Stimulated activated CD4-positive, alpha-beta T cell treated with anti-CD3 and anti-CD28 coated beads, TNF-alpha, amount 100 ng/mL, for 24 hours (primary cell): ENCODE measurements around the gene PCDHGB4.
A peak's percentile ranks its signal among the peaks of the same experiment; 100 is the strongest.
"Not testable (repeated sequence)": the region's sequence is repeated elsewhere in the genome, so short reads cannot be mapped to it uniquely, and the experiment has no call there.

Experiments used
- DNase-seq, 3 experiments: peaks; one replicate each; pipeline ENCODE4 v3.0.0-alpha.2; 2020; ENCODE audit warnings: low read depth in 3 of 3

Gene PCDHGB4

DNA sequence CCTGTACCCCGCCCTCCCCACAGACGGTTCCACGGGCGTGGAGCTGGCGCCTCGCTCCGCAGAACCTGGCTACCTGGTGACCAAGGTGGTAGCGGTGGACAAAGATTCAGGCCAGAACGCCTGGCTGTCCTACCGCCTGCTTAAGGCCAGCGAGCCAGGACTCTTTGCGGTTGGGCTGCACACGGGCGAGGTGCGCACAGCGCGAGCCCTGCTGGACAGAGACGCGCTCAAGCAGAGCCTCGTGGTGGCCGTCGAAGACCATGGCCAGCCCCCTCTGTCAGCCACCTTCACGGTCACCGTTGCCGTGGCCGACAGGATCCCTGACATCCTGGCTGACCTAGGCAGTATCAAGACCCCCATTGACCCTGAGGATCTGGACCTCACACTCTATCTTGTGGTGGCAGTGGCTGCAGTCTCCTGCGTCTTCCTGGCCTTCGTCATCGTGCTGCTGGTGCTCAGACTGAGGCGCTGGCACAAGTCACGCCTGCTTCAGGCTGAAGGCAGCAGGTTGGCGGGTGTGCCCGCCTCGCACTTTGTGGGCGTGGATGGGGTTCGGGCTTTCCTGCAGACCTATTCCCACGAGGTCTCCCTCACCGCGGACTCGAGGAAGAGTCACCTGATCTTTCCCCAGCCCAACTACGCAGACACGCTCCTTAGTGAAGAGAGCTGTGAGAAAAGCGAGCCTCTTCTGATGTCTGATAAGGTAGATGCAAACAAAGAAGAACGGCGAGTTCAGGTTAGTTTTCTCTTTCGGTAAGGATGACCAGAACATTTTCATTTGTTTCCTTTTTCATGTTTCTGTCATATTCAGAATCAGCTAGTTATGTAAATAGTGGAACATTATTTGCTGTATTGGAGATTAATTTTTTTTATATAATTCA, 21.2 kb upstream of the PCDHGB4 start:
- DNase-seq = no peak

DNA sequence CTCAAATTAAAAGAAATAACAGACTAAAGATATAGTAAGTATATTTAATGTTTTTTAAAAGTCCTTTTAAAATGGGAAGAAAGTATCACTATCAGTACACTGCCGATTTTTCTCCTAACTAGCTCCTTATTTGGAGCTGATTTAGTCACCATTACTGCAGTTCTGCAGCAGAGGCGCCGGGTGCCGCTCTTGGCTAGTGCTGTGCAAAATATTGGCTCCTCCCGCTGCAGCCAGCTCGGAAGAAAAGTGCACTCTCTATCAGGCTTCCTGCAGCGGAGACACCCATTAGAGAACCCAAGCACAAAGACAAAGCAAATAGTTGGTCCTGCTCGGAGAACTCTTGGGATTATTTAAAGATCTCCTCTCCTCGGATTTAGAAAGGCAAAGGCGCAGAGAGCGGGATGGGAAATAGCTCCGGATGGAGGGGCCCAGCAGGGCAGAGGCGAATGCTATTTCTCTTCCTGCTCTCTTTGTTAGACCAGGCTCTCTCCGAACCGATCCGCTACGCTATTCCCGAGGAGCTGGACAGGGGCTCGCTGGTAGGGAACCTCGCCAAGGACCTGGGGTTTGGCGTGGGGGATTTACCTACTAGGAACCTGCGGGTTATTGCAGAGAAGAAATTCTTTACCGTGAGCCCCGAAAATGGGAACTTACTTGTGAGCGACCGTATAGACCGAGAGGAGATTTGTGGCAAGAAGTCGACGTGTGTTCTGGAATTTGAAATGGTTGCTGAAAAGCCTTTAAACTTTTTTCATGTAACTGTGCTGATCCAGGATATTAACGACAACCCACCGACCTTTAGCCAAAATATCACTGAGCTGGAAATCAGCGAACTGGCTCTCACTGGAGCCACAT, 17.3 kb upstream of the PCDHGB4 start, which contains the start of gene PCDHGB3:
Gene PCDHGB3 (plus strand): TSS at position 249 of the 855 bp plus-strand sequence. CDS start 153 bp downstream, at position 402.
- peak in 1 of 3 experiments; percentile 15 for DNase-seq

- no peak for DNase-seq
Observed at GRCh38 chr5:141371572-141372475, 15.7 kb upstream of the PCDHGB4 start.

GRCh38 chr5:141373673-141374317, 13.7 kb upstream of the PCDHGB4 start, which contains the start of gene PCDHGA6:
PCDHGA6 (plus strand) TSS chr5:141373891; CDS start chr5:141374084, 193 bp downstream.
- DNase-seq = no peak

GRCh38 chr5:141374627-141375026, 12.9 kb upstream of the PCDHGB4 start:
- DNase-seq = no peak

GRCh38 chr5:141375444-141376155, 11.9 kb upstream of the PCDHGB4 start:
- not testable (repeated sequence) for DNase-seq

DNA sequence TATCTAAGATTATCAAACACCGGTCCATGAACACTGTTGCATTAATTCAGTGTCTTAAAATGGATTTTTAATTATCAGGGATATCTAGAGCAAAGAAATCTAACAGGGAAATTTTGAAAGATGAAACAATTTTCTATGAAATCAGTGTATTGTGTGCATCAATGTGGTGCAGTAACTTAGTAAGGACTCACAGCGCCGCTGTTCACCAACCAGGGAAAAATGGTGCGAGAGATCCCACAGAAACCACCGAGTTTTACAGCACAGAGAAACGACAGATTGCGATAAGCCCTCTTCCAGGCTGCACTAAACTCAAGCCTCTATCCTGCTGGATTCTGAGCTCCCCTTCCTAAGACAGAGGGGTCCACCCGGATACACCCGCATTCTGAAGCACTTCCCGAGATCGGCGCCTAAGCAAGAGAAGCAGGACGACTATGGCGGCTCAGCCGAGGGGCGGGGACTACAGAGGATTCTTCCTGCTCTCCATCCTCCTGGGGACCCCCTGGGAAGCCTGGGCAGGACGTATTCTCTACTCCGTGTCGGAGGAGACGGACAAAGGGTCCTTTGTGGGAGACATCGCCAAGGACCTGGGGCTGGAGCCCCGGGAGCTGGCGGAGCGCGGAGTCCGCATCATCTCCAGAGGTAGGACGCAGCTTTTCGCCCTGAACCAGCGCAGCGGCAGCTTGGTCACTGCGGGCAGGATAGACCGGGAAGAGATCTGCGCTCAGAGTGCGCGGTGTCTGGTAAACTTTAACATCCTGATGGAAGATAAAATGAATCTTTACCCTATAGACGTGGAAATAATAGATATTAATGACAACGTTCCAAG, 4.8 kb upstream of the PCDHGB4 start, which contains the start of gene PCDHGA7:
Gene PCDHGA7 (plus strand): TSS at position 274 of the 826 bp plus-strand sequence. CDS start 158 bp downstream, at position 432.
- DNase-seq = no peak

DNA sequence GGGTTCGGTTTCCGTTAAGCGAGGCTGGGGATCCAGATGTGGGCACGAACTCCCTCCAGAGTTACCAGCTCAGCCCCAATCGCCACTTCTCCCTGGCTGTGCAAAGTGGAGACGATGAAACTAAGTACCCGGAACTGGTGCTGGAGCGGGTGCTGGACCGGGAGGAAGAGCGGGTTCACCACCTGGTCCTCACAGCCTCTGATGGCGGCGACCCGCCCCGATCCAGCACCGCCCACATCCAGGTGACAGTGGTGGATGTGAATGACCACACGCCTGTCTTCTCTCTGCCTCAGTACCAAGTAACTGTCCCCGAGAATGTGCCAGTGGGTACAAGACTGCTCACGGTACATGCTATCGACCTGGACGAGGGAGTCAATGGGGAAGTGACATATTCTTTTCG, 4.2 kb upstream of the PCDHGB4 start:
- DNase-seq = no peak

- DNase-seq = no peak
Observed at GRCh38 chr5:141384471-141385267, 2.8 kb upstream of the PCDHGB4 start.

DNA sequence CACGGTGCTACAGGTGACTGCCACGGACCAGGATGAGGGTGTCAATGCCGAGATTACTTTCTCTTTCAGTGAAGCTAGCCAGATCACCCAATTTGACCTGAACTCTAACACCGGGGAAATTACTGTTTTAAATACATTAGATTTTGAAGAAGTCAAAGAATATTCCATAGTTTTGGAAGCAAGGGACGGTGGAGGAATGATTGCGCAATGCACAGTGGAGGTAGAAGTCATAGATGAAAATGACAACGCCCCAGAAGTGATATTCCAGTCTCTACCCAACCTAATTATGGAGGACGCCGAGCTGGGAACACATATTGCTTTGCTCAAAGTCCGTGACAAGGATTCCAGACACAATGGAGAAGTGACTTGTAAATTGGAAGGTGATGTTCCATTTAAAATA, 1.2 kb downstream of the PCDHGB4 start:
- DNase-seq = no peak

GRCh38 chr5:141389153-141390042, 1.9 kb downstream of the PCDHGB4 start:
- no peak for DNase-seq

DNA sequence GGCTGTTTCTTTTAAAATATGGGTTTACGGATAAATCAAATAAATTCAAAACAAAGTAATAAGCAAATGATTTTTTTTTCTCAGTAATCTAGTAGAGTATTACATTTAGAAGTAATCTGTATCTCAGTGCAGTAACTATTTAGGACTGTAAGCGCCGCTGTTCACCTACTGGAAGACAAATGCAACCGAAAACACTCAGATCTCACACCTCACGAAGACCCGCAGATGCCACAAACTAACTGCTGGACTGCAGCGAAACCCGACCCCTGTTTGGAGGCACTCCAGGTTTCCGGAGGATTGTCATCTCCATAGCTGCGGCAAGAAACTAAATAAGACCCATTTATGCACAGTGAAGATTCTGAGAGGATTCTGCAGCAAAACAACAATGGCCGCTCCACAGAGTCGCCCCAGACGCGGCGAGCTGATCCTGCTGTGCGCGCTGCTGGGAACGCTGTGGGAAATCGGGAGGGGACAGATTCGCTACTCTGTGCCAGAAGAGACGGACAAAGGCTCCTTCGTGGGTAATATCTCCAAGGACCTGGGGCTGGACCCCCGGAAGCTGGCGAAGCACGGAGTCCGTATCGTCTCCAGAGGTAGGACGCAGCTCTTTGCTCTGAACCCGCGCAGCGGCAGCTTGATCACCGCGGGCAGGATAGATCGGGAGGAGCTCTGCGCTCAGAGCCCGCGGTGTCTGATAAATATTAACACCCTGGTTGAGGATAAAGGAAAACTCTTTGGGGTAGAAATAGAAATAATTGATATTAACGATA, 5.1 kb downstream of the PCDHGB4 start, which contains the start of gene PCDHGA8:
Gene PCDHGA8 (plus strand): TSS at position 205 of the 770 bp plus-strand sequence. CDS start 181 bp downstream, at position 386.
- DNase-seq = no peak

- DNase-seq = no peak
Observed at GRCh38 chr5:141393267-141393666, 5.8 kb downstream of the PCDHGB4 start.

DNA sequence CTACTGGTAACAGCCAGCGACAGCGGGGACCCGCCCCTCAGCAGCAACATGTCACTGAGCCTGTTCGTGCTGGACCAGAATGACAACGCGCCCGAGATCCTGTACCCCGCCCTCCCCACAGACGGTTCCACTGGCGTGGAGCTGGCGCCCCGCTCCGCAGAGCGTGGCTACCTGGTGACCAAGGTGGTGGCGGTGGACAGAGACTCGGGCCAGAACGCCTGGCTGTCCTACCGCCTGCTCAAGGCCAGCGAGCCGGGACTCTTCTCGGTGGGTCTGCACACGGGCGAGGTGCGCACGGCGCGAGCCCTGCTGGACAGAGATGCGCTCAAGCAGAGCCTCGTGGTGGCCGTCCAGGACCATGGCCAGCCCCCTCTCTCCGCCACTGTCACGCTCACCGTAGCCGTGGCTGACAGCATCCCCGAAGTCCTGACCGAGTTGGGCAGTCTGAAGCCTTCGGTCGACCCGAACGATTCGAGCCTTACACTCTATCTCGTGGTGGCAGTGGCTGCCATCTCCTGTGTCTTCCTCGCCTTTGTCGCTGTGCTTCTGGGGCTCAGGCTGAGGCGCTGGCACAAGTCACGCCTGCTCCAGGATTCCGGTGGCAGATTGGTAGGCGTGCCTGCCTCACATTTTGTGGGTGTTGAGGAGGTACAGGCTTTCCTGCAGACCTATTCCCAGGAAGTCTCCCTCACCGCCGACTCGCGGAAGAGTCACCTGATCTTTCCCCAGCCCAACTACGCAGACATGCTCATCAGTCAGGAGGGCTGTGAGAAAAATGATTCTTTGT, 7.1 kb downstream of the PCDHGB4 start:
- not testable (repeated sequence) for DNase-seq

GRCh38 chr5:141397756-141398551, 10.5 kb downstream of the PCDHGB4 start, which contains the start of gene PCDHGB5:
PCDHGB5 (plus strand) TSS chr5:141397947; CDS start chr5:141398128, 181 bp downstream.
- peak in 1 of 3 experiments; percentile 44 for DNase-seq
